ENCODE measurements around the gene ZNF668.
A peak's percentile ranks its signal among the peaks of the same experiment; 100 is the strongest.

The ZNF668 gene

GRCh38 chr16:31073970-31074813 is at the start of gene ZNF668, which contains the start of gene ZNF646:
TSS of gene ZNF668 (minus strand) at chr16:31074240. CDS start at chr16:31064459, 9,781 bp downstream.
TSS of gene ZNF646 (plus strand) at chr16:31074422. CDS start at chr16:31076325, 1,903 bp downstream.
- peak; percentile 95 for DNase-seq

GRCh38 chr16:31120129-31120528 is 46.1 kb upstream of the ZNF668 start:
- DNase-seq, result no peak

DNA sequence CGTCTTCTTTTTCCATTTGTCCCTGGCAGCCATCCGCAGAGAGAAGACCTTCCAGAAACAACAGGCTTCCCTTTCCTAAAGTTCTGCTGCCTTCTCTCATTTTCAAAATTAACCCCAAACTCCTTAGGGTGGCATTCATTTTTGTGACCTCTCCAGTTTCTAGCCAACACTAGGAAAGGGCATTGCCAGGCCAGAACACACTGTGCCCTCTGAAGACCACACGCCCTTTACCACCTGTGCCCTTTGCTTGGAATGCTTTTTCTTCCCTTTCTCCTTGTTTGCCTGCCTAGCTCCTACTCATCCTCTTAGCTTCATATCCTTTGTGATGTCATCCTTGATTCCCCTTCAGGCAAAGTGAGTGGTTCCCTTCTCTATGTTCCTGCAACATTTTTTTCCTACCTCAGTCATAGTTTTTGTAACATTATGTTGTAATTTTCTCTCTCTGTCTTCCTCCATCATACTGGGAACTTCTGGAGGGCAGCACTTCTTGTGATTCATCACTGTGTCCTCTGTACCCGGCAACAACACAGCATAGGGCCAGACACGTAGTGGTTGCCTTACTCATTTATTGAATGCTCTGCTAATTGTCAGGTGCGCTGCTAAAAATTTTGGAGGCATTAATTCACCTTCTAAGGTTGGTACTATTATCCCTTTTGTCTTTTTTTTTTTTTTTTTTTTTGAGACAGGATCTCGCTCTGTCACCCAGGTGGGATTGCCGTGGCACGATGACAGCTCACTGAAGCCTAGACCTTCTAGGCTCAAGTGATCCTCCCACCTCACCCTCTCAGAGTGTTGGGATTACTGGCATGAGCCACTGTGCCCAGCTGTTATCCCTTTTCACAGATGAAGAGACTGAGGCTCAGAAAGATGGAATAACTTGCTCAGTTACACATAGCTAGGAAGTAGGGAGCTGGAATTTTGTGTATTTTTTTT is 44.4 kb upstream of the ZNF668 start:
- DNase-seq, result no peak

- DNase-seq, result peak; percentile 96
Observed at GRCh38 chr16:31117384-31118222, 43.6 kb upstream of the ZNF668 start, which contains the start of gene KAT8. TSS of gene KAT8 (plus strand) at chr16:31117664. CDS start at chr16:31117682, 18 bp downstream.

- no peak for DNase-seq
Observed at GRCh38 chr16:31114468-31114867, 40.4 kb upstream of the ZNF668 start.

DNA sequence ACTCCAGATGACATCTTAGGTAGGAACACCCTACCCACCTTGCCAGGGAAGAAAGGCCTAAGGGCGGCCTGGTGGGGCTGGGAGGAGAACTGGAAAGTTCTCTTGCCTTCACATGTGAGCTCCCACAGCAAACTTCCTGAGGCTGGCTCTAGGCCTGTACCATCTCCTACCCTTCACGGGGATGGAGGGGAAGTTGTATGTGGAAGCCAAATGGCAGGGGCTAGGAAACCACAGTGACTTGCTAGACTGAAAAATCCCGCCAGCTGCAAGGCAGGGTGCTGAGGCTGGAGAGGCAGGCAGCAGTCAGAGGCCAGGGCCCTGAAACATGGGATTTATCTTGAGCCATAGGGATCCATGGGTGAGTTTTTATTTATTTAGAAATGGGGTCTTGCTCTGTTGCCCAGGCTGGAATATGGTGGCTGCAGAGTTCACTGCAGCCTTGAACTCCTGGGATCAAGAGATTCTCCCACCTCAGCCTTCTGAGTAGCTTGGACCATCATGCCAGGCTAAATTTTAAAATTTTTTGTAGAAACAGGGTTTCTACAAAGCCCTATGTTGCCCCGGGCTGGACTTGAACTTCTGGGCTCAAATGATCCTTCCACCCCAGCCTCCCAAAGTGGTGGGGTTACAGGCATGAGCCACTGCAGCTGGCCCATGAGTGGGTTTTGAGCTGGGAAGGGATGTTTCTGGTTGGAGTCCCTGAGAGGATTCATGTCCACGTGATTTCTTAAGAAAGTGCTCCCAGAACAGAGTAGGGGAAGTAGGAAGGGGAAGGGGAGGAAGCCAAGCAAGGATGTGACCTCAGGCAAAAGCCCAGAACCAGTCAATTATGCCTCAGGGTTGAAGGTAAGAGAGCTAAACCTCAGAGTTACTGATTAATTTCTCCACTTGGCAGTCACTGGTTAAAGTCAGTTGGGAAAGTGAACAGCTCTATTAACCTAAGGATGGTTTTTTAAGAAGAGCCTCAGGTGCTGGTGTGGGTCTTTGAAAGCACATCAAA is 39.4 kb upstream of the ZNF668 start:
- DNase-seq, result no peak

GRCh38 chr16:31112711-31113110 is 38.7 kb upstream of the ZNF668 start:
- no peak for DNase-seq

DNA sequence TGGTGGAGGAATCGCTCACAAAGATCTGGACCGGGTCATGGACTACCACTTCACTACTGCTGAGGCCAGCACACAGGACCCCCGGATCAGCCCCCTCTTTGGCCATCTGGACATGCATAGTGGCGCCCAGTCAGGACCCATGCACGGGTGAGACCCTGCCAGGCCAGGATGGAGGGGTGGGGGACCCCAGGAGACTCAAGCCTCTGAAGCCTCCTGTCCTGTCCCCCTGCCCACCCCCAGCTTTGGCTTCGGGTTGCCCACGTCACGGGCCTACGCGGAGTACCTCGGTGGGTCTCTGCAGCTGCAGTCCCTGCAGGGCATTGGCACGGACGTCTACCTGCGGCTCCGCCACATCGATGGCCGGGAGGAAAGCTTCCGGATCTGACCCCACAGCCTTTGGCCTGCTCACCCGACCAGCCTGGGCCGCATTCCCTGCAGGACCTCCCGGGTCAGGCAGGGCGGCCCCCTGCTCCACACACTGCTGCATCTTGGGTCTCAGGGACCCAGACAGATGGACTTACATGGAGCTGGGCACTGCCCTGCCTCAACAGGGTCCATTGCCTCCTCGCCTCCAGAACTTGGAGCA is 37.9 kb upstream of the ZNF668 start:
- DNase-seq, result no peak

DNA sequence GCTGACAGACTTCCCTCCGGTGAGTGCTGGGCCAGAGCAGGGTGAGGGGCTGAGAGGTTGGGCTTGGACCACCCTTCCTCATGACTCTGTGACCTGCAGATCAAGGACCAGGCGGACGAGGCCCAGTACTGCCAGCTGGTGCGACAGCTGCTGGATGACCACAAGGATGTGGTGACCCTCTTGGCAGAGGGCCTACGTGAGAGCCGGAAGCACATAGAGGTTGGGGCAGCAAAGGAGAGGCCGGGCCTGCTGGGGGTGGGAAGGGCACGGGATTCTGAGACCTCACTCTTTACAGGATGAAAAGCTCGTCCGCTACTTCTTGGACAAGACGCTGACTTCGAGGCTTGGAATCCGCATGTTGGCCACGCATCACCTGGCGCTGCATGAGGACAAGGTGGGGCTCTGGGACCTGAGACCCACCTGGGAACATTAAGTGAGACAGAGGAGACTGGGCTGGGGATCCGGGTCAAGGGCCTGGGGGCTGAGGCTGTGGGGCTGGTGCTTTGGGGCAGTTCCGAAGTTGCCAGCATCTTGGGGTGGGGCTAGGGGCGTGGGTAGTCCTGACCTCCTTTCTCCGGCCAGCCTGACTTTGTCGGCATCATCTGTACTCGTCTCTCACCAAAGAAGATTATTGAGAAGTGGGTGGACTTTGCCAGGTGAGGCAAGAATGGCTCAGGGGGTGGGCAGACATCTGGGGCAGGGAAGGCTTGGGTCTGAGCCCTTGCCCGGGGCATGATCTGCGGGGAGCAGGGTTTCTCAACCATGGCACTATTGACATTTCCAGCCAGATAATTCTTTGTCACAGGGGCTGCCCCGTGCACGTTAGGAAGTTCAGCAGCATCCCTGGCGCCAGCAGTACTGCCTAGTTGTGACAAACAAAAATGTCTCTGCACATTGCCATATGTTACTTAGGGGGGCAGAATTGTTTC is 36.3 kb upstream of the ZNF668 start:
- DNase-seq, result no peak

GRCh38 chr16:31109622-31110021 is 35.6 kb upstream of the ZNF668 start:
- DNase-seq, result no peak

DNA sequence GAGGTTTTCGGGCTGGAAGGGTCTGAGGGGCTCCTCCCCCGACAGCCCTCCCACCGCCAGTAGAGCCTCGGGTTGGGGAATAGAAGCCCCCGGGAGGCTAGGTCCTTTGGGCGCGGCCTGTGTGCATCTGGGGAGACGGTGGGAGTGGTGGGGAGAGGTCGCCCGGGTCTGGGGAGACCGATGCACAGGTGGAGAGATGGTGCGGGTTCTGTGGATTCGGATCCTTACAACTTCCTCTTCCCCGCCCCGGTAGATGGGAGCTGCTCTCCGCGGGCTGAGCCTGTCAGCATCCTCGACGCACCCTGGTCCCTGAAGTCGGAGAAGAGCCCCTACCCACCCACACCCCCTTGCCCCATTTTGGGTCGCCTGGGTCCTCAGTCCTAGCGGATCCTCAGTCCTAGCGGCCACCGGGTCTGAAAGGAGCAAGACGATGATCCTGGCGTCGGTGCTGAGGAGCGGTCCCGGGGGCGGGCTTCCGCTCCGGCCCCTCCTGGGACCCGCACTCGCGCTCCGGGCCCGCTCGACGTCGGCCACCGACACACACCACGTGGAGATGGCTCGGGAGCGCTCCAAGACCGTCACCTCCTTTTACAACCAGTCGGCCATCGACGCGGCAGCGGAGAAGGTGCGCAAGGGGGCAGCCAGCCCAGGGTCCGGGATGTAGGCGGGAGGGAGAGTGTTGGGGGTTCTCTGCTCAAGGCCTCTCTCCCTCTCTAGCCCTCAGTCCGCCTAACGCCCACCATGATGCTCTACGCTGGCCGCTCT is 34.9 kb upstream of the ZNF668 start:
- no peak for DNase-seq

DNA sequence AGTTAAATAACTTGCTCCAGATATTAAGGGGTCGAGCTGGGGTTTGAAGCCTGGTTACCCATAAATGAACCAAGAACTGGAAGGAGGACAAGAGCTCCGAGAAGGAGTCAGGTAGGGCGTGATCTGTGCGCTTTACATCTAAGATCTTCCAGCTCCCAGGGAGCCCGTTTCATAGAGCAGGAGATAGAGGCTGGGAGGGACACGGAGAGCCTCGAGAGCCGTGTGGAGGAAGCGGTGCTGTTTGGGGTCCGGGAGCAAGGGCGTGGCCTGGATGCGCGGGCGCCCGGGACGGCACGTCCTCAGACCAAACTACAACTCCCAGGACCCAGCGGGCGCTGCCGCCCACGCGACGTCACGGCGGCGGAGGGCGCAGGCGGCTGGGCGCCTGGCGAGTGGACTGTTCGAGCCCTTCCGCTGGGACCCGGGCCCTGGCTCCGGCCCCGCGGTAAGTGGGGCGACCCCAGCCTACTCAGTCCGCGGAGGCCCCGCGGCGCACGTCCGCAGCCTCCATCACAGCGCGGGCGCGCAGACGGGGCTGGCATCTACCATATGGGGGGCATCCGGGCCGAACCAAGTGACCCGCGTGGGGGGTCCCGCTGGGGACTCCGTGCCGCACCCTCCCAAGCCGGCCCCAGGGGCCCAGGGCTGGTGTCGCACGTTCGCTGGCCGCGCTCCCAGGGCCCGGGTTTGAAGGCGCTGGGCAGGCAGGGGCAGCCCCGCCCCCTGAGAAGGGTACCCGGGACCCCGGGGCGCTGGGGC is 34.2 kb upstream of the ZNF668 start, which contains the start of gene BCKDK:
TSS of gene BCKDK (plus strand) at position 352 of the 759 bp plus-strand sequence. CDS start 838 bp downstream, outside the sequence.
- peak; percentile 74 for DNase-seq

GRCh38 chr16:31107465-31107867 is 33.4 kb upstream of the ZNF668 start:
- DNase-seq, result no peak

- DNase-seq, result no peak
Observed at GRCh38 chr16:31106509-31107464, 32.7 kb upstream of the ZNF668 start.

GRCh38 chr16:31105677-31106213 is 31.7 kb upstream of the ZNF668 start:
- peak; percentile 82 for DNase-seq
